Muscle of arm (tissue), 12 donors: ENCODE data around the gene PML. TPM values are rescaled to one million over a fixed set of nuclear protein-coding genes. Genes with fewer than 3 reads are reported as not detected.
"Not testable (repeated sequence)": the region's sequence is repeated elsewhere in the genome, so short reads cannot be mapped to it uniquely, and the experiment has no call there.

Source experiments
- DNase-seq: peaks from one replicate; pipeline ENCODE4 v3.0.0-alpha.2; 2013
- polyA plus RNA-seq, 12 donors: library from polyadenylated mRNA; unstranded; fragments of 120-200 nt; gene quantifications; one replicate each; pipeline ENCODE4 v1.2.1, GENCODE V29; 2013; ENCODE audit not compliant: insufficient read length in 12 of 12

PML gene
- polyA plus RNA-seq, 12 donors = 20.1 to 42.4 (median 28.7) TPM; not detected in 1

DNA sequence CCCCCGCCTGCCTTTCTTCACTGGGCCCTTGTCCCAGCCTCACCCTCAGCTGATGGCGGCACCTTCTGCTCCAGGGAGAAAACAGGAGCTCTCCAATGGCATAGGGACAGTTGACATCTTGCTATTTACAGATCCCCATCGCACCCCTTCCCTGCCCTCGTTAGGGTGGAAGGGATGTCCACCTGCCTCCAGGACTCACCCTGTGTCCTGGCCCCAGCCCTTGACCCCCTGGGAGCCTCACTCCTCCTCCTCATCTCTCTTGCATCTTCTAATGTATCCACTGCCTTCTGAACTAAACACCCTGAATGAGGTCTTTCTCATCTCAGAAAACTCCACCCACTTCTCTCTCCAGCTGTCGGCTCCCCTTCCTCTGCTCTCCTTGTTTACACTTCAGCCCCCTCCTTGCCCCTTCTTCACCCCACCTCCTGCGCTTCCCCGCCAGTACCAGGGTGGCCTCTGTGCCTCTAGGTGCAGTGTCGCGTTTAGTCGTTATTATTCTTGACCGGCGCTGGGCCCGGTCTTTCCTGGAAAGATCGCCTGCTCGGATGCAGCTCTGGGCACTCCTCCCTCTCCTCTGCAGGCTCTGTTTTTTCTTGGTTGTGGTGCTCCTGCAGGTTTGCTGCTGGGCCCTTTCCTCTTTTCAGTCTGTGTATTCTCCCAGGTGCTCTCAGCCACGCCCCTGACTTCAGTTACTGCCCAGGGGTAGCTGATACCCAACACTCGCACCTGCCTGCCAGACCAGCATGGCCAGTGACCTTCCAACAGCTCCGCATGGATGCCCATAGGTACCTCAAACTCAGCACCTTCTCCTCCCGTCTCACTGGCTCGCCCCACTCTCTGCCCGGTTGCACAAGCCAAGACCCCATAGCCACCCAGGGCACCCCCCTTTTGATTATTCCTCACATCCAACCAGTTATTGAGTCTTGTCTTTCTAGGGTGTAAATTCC is 42.9 kb downstream of the PML start:
- DNase-seq = no peak

DNA sequence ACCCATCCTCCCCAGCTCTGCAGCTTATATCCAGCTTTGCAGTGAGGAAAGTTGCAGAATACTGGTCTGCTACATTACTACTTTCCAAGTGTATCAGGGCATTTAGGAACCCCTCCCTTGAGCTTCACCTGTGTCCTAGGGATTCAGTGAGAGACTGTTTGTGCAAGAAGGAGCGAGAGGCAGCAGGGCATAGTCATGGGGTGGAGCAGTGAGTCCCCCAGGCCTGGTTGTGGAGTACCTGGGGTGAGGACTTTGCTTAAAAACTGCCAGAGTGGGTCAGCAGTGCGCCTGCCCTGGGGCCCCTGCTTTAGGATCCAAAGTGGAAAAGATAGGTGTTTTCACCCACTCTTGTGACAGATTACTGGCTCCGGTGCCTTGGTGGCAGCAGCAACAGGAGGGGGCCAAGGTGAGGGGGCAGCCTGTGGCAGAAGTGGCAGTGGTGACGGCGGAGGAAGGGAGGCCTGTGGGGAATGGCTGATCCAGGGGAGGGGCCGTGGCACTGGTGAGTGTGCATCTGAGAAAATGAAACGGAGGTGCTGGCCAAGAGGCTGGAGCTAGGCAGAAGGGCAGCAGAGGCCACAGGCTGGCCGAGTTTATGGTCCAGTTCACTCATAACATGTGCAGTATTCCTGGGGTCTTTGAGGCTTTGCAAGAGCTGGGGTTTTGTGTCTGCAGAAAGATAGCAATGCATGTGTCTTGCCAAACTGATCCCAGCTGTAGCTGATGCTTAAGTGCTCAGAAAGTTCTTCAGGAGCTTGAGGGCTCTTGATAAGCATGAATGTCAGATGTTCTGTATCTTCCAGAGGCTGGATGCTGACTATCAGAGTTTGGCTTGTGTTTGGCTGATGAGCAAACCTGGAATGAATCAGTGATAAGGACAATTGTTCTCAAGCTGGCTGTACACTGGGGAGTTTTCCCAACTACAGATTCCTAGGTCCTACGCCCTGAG is 44.5 kb downstream of the PML start:
- no peak for DNase-seq

DNA sequence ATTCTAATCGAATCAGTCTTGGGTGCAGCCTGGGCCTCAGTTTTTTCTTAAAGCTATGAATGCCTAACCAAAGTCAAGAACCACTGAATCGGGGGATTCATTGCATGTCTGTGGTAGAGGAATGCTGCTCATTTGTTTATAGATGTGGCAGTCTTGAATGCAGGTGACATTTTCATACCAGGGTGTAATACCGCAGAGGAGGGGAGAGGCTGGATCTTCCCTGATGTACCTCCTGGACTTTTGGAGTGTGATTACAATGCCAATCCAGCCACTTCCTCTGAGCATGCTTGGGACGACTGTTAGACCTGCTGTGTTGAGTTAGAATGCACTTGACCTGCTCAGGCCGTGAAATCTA is 45.1 kb downstream of the PML start:
- DNase-seq = no peak

DNA sequence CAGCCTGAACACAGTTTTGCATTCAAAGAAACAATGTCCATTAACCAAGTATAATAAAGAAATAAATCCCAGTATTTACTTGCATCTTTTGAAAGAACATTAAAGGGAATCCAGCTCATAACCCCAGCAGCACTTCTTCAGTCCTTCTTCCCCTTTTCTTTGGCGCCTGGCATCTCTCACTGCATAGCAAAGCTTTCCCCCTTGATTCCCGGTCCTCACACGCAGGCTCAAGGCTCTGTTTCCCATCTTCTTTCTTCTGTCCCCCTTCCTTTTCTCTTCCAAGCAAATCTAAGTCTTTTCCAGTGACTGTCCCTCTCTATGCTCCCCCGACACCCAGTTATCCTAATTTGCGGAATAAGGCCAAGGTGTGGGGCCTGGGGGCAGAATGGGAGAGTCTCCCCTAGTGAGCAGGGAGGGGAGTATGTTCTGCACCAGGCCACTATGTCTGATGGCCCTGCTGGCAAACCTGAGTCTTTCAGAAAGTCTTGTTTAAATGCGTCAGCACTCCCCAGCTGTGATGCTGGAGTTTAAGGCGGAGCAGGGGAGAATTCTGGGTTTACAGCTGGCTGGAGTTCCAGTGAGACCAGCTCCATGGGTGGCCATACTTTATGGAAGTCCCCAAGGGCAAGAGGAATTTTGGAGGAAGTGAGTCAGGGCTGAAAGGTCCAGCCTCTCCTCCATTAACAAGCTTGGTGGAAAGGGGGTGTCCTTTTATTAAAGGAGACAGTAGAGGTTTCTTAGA is 45.8 kb downstream of the PML start:
- peak; percentile 77 for DNase-seq

DNA sequence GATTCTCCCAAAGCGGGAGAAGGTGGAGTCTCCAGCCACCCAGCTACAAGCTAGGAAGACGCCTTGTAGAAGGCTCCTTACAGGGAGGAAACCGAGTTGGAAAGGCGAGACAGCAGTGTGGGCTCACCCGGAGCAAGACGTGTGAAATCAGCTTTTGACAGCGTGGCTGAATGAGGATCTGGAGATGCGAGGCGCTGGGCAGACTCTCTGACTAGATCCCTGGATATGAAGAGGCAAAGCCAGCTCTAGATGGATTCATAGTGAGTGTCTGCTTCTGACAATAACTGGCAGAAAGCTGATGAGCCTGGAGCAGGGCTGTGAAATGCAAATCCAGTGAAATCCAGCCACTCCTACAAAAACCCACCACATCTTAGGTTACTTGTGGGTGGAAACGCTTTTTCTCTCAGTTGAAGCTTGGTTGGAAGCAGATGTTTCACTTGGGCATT is 46.8 kb downstream of the PML start:
- DNase-seq = no peak

DNA sequence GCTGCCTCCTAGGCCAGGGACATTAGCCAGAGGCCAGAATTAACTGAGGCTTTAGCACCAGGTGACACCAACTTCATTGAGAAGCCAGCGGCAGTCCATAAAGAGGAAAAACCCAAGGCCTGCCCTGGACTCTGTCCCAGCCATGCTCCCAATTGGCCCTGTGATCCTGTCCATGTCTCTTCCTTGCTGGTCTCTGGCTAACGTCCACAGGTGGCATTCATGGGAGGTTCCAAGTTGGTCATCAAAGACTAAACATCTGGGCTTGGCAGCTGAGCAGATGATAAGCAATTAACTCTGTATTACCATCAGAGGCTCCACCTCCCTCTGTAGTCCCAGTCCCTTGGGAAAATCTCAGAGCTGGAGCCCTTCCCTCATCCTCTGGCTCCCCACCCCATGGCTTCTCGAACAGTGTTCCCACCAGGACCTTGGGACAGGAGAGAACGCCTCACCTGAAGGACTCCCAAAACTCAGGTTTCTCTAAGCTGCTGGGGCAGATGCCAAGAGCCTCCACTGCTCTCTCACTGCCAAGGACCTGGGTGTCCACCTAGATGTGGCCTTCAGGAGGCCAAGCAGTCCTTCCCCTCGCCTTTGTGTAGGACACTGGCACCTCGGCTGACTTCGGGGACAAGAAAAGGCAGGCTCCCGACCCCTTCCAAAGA is 47.4 kb downstream of the PML start:
- no peak for DNase-seq

DNA sequence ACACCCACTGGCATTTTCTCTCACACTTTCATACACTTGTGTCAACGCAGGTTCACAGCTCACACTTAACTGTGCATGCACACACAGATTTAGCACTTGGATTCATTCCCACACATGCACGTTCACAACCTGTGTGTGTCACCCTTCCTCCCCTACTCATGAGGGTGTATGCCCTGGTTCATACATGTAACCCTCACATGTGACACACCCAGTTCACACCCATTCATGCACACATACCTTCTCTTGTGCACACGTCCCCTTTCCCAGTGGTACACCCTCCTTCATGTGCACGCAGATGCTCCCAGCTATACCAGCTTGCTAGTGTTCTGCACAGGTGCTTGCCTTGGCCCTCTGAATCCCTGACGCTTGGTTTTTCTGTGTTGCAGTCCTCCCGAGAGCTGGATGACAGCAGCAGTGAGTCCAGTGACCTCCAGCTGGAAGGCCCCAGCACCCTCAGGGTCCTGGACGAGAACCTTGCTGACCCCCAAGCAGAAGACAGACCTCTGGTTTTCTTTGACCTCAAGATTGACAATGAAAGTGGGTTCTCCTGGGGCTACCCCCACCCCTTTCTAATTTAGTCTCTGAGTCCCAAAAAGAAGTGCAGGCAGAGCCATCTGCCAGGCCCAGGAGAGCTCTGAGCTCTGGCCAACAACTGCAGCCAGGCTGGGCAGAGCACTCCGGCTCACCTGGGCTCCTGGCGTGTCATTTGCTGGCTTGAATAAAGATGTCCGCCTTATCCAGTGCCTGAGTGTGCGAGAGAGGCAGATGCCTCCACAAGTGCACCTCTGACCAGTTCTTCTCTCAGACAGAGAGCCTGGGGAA is 48.3 kb downstream of the PML start:
- no peak for DNase-seq

DNA sequence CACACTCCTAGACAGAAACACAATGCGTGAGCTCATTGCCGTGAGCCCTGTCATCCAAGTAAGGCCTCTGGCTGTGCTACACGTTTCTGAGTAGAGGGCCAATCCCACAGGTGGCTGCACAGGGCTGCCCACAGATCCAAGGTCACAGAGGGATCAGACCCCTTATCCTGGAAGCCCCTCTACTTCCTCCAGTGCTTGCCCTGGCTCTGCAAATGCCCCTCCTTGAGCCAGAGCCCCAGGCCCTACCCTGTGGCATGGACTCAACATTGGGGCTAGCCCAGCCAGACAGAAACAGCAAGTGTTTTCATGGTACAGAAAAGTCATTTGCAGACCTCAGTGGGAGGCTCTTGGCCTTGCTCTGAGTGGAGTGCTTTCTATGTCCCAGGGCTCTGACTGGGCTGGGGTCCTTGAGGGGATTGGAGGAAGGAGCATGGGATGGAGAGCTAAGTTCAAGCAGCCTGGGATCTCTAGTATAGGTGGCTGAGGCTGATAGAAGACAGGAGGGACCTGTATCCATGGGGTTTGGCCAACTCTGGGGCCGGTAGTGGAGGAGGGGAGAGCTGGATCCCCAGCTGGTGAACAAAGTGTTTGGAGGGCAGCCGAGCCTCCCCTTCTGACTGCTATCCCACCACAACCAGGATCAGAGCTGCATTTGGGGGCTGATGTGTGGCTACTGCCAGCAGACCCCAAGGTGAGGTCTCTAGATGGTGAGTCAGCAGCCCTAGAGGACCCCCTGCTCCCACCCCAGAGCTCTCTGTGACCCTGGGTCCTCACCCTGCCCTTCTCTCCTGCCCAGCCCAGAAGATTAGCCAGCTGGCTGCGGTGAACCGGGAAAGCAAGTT is 49.1 kb downstream of the PML start:
- no peak for DNase-seq

DNA sequence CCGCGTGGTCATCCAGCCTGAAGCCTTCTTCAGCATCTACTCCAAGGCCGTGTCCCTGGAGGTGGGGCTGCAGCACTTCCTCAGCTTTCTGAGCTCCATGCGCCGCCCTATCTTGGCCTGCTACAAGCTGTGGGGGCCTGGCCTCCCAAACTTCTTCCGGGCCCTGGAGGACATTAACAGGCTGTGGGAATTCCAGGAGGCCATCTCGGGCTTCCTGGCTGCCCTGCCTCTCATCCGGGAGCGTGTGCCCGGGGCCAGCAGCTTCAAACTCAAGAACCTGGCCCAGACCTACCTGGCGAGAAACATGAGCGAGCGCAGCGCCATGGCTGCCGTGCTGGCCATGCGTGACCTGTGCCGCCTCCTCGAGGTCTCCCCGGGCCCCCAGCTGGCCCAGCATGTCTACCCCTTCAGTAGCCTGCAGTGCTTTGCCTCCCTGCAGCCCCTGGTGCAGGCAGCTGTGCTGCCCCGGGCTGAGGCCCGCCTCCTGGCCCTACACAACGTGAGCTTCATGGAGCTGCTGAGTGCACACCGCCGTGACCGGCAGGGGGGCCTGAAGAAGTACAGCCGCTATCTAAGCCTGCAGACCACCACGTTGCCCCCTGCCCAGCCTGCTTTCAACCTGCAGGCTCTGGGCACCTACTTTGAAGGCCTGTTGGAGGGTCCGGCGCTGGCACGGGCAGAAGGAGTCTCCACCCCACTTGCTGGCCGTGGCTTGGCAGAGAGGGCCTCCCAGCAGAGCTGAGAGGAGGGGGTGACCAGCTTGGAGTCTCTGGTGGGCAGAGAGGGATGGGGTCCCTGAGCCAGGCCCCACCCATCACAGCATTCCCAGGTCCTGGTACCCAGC is 50.0 kb downstream of the PML start:
- no peak for DNase-seq

DNA sequence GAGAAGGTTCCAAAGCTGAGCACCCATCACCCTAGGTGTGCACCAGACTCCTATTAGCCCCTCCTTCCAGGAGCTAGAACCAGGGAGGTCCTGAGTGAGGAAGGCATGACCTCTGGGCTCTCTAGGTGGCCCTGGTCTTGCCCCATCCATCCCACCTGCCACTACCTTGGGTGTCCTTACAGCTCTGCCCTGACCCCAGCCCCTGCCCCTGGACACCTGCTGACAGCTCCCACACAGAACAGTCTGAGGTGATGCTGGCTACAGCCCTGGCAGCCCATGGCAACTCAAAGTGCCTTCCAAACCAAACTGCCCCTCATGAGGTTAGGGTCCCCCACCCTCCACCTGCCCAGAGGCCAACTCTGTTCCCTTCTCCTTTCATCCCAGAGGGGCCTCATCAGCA is 50.7 kb downstream of the PML start:
- no peak for DNase-seq

DNA sequence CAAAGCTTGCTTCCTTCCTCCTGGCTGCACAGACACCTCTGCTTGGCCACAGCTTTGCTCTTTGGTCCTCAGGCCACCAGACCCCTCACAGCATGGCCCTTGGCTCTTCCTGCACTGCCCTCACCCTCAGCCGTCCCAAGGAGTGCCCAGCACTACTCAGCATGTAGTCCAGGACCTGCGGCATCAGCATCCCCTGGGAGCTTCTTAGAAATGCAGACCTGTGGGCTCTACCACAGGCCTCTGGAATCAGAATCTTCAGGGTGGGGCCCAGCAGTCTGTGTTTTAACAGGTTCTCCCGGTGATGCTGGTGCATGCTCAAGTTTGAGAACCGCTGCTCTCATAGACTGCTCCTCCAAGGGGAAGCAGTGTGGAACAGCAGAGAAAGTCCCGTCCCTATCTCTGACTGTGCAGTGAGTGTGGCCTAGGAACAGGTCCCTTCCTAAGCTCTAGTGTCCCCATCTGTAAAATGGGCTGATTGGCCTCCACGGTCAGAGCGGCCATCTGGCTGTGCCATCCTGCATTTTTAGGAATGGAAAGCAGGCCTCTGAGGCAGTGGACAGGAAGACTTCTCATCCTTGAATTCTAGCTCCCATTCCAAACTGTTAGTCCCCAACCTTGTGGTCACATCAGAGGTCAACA is 51.2 kb downstream of the PML start:
- no peak for DNase-seq

DNA sequence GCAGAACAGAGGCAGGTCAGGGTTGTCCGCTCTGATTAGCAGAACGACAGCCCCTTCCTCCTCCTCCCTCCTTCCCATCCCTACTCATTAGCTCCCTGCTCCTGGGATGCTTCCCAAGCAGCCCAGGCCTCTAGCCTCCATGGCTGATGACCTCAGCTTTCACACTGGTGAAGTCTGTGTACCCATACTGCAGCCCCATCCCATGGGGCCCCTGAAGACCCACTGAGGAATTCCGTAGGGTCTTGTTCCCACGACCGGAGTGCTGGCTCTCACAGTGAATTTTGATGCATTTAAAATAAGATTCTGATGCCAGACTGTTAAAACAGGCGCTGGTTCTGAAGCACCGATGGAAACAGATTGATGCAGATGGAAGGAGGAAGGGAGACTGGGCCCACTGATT is 51.8 kb downstream of the PML start:
- no peak for DNase-seq

DNA sequence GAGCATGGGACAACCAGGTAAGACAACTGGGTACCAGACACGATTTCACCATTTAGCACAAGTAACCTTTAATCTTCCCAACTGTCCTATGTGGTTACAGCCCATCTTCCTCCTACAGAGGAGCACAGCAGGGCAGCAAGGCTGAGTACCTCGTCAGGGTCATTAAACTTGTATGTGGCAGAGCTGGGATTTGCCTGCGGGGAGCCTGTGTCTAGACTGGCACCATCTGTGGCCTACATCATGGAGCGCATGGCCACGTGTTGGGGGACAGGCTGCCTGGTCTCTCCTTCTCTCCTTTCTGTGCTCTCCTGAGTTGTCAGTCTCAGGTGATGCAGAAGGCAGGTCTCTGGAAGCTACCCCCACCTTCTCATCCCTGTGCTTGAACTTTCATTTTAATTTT is 55.6 kb downstream of the PML start:
- no peak for DNase-seq

DNA sequence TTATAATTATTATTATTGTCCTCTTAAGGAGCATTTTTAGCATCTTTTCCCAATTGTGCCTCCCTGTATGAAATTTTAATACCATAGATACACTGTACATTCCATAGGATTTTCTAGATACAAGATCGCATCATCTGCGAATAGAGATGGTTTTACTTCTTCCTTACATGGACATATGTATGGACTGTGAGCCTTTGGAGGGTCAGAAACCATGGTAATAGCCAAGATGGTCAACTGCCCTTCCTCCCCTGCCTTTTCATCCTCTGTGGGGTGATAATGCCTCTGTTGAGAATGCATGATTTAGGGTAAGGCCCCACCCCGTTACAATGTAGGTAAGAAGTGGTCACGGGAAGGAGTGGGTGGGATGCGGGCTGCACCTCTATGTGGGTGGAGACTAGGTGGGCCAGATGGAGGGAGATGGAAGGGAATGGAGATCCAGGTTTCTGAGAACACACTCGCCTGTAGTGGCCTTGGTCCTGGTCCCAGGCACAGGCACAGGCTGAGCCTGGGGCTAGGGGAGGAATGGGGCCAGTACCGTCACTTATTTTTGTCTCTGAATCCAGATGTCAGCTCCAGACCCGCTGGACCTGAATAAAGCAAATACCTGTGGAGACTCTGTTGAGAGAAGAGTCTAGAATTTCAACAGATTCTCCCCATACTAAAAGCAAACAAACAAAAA is 56.2 kb downstream of the PML start:
- DNase-seq = no peak

DNA sequence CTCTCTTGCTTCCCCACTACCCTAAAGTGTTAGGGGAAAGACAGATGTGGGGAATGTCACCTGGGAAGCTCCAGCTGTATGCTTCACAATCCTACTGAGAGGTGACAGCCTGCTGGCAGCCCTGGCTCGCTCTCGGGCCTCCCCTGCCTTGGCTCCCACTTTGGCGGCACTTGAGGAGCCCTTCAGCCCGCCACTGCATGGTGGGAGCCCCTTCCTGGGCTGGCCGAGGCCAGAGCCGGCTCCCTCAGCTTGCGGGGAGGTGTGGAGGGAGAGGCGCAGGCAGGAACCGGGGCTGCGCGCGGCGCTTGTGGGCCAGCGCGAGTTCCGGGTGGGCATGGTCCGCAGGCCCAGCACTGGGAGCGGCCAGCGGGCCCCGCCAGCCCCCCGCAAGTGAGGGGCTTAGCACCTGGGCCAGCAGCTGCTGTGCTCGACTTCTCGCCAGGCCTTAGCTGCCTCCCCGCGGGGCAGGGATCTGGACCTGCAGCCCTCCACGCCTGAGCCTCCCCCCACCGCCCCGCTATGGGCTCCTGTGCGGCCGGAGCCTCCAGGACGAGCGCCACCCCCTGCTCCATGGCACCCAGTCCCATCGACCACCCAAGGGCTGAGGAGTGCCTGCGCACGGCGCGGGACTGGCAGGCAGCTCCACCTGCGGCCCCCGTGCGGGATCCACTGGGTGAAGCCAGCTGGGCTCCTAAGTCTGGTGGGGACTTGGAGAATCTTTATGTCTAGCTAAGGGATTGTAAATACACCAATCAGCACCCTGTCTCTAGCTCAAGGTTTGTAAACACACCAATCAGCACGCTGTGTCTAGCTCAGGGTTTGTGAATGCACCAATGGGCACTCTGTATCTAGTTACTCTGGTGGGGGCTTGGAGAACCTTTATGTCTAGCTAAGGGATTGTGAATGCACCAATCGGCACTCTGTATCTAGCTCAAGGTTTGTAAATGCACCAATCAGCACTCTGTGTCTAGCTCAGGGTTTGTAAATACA is 58.0 kb downstream of the PML start:
- not testable (repeated sequence) for DNase-seq

DNA sequence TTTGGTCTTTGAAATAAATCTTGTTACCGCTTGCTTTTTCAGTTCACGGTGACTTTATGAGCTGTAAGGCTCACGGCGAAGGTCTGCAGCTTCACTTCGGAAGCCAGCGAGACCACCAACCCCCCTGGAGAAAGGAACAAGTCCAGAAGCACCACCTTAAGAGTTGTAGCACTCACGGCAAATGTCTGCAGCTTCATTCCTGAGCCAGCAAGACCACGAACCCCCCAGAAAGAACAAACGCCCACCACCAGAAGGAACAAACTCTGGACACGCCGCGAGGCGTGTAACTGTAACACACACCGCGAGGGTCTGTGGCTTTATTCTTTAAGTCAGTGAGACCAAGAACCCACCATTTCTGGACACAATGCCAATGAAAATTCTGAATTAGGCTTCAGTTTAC is 59.0 kb downstream of the PML start:
- DNase-seq = no peak
